Urinary bladder (tissue), 4 donors: ENCODE measurements around the gene SLC25A20. TPM values are rescaled to one million over a fixed set of nuclear protein-coding genes. Genes with fewer than 3 reads are reported as not detected.

Experiments
- DNase-seq: peaks from one replicate; pipeline ENCODE4 v3.0.0-alpha.2; 2015; ENCODE audit errors: extremely low spot score
- H3K27ac ChIP-seq: one replicate; pipeline ENCODE4 v1.5.1; 2013; ENCODE audit warnings: low read depth, mild to moderate bottlenecking, moderate library complexity
- H3K36me3 ChIP-seq: one replicate; pipeline ENCODE4 v1.6.1; 2013; ENCODE audit warnings: mild to moderate bottlenecking, moderate library complexity; ENCODE audit not compliant: insufficient read depth
- H3K4me1 ChIP-seq: one replicate; pipeline ENCODE4 v1.6.1; 2013; ENCODE audit warnings: mild to moderate bottlenecking, moderate library complexity; ENCODE audit not compliant: insufficient read depth
- H3K4me3 ChIP-seq: one replicate; pipeline ENCODE4 v1.5.1; 2013; ENCODE audit warnings: low read depth, low read length
- WGBS: extraction: QIAGEN DNeasy Blood & Tissue Kit; methylation state at CpG from one replicate; pipeline ENCODE4 v1.1.7; 2013; 5-methylcytosine and 5-hydroxymethylcytosine counted together
- polyA plus RNA-seq: library from polyadenylated mRNA; stranded (reverse); fragments of 200-250 nt; gene quantifications from one replicate; pipeline ENCODE4 v1.2.3, GENCODE V29; 2013
- total RNA-seq: library from RNA; depleted of rRNA; stranded (reverse); fragments of >200 nt; gene quantifications from one replicate; pipeline ENCODE4 v1.2.3, GENCODE V29; 2014
- donor health status: healthy with polysubstance abuse.
- donor health status: healthy.

SLC25A20 gene
- total RNA-seq (11.0 TPM), polyA plus RNA-seq (14.1 TPM)

GRCh38 chr3:48898383-48899234 is at the start of gene SLC25A20:
Gene SLC25A20, minus strand, starts transcription at chr3:48898882. Its CDS starts 88 bp downstream, at chr3:48898794.
- DNase-seq = no peak

GRCh38 chr3:48945891-48946549 is 47.3 kb upstream of the SLC25A20 start:
- Histone ChIP-seq H3K4me1 (no peaks in the 10 kb centered on the region), H3K27ac (no peak overlapping the region), H3K36me3 (peaks cover 2% of the 10 kb centered on the region), H3K4me3 (no peak overlapping the region)
- WGBS = 83% methylated on average over 4 of the region's 4 CpGs
- no peak for DNase-seq

More at GRCh38 chr3:48898383-48899234, at the start of gene SLC25A20:
- Histone ChIP-seq H3K27ac (peak within 1 kb of the TSS; percentile 15), H3K4me1 (no peaks in the 10 kb centered on the region), H3K4me3 (peak within 1 kb of the TSS; percentile 58), H3K36me3 (no peaks in the 10 kb centered on the region)
- 3% methylated on average over 54 of the region's 54 CpGs for WGBS

GRCh38 chr3:48945432-48945831 is 46.8 kb upstream of the SLC25A20 start:
- peaks cover 2% of the 10 kb centered on the region for H3K36me3 ChIP-seq
- no peak overlapping the region for H3K4me3 ChIP-seq
- 92% methylated on average over 2 of the region's 2 CpGs for WGBS
- DNase-seq = no peak
- H3K4me1 ChIP-seq = no peaks in the 10 kb centered on the region
- no peak overlapping the region for H3K27ac ChIP-seq

GRCh38 chr3:48938689-48939088 is 40.0 kb upstream of the SLC25A20 start:
- Histone ChIP-seq H3K27ac (no peak overlapping the region), H3K4me3 (no peak overlapping the region), H3K36me3 (no peaks in the 10 kb centered on the region), H3K4me1 (no peaks in the 10 kb centered on the region)
- no peak for DNase-seq
- 91% methylated on average over 3 of the region's 3 CpGs for WGBS

- H3K27ac ChIP-seq = no peak overlapping the region
- no peak for DNase-seq
- no peaks in the 10 kb centered on the region for H3K36me3 ChIP-seq
- no peaks in the 10 kb centered on the region for H3K4me1 ChIP-seq
- H3K4me3 ChIP-seq = no peak overlapping the region
Observed at GRCh38 chr3:48938156-48938555, 39.5 kb upstream of the SLC25A20 start.

GRCh38 chr3:48935530-48935929 is 36.8 kb upstream of the SLC25A20 start:
- Histone ChIP-seq H3K4me1 (no peaks in the 10 kb centered on the region), H3K27ac (no peak overlapping the region), H3K36me3 (no peaks in the 10 kb centered on the region), H3K4me3 (no peak overlapping the region)
- DNase-seq = no peak
- WGBS = 91% methylated on average over 4 of the region's 4 CpGs

- WGBS = 85% methylated on average over 5 of the region's 5 CpGs
Observed at GRCh38 chr3:48934333-48934991, 35.8 kb upstream of the SLC25A20 start.

GRCh38 chr3:48931944-48932580 is 33.4 kb upstream of the SLC25A20 start:
- no peak overlapping the region for H3K4me3 ChIP-seq
- DNase-seq = no peak
- no peaks in the 10 kb centered on the region for H3K4me1 ChIP-seq
- 61% methylated on average over 1 of the region's 1 CpG for WGBS
- H3K36me3 ChIP-seq = peaks cover 2% of the 10 kb centered on the region
- H3K27ac ChIP-seq = no peak overlapping the region

More at GRCh38 chr3:48934333-48934991, 35.8 kb upstream of the SLC25A20 start:
- H3K4me1 ChIP-seq = no peaks in the 10 kb centered on the region
- H3K4me3 ChIP-seq = no peak overlapping the region
- H3K36me3 ChIP-seq = no peaks in the 10 kb centered on the region
- DNase-seq = no peak
- H3K27ac ChIP-seq = no peak overlapping the region

- Histone ChIP-seq H3K4me3 (no peak overlapping the region), H3K27ac (no peak overlapping the region), H3K36me3 (peaks cover 2% of the 10 kb centered on the region), H3K4me1 (no peaks in the 10 kb centered on the region)
- no peak for DNase-seq
- WGBS = 89% methylated on average over 3 of the region's 3 CpGs
Observed at GRCh38 chr3:48930590-48930989, 31.9 kb upstream of the SLC25A20 start.

- H3K27ac ChIP-seq = no peak overlapping the region
- peaks cover 2% of the 10 kb centered on the region for H3K36me3 ChIP-seq
- WGBS = 67% methylated on average over 3 of the region's 3 CpGs
- no peak for DNase-seq
- H3K4me3 ChIP-seq = no peak overlapping the region
- H3K4me1 ChIP-seq = no peaks in the 10 kb centered on the region
Observed at GRCh38 chr3:48929358-48930035, 30.8 kb upstream of the SLC25A20 start.

GRCh38 chr3:48928679-48929078 is 30.0 kb upstream of the SLC25A20 start:
- 86% methylated on average over 1 of the region's 1 CpG for WGBS

GRCh38 chr3:48927928-48928327 is 29.2 kb upstream of the SLC25A20 start:
- no peaks in the 10 kb centered on the region for H3K4me1 ChIP-seq
- no peak for DNase-seq
- no peak overlapping the region for H3K4me3 ChIP-seq
- peaks cover 2% of the 10 kb centered on the region for H3K36me3 ChIP-seq
- H3K27ac ChIP-seq = no peak overlapping the region
- WGBS = 27% methylated on average over 2 of the region's 2 CpGs

More at GRCh38 chr3:48928679-48929078, 30.0 kb upstream of the SLC25A20 start:
- Histone ChIP-seq H3K27ac (no peak overlapping the region), H3K4me1 (no peaks in the 10 kb centered on the region), H3K36me3 (peaks cover 2% of the 10 kb centered on the region), H3K4me3 (no peak overlapping the region)
- no peak for DNase-seq
